HepG2 (cell line): Measurements from ENCODE around the gene CD48. TPM values are rescaled to one million over a fixed set of nuclear protein-coding genes. Genes with fewer than 3 reads are reported as not detected.

ENCODE experiments used
- ATAC-seq: fragments of 200-7000 bp; cut with Tn5 transposase; 3 replicates; pipeline ENCODE4 v1.9.1; 2020; ENCODE audit warnings: mild to moderate bottlenecking, moderate library complexity
- BruUV-seq: library from RNA; stranded (reverse); fragments of 400-500 nt; replicated peaks from 2 replicates; lab custom pipeline; 2021; lab: Mats Ljungman, UMichigan
- CTCF ChIA-PET: fragments of 300-600 bp; formaldehyde crosslinking; extraction: SDS; loops from one replicate; lab custom pipeline; 2021; ENCODE audit warnings: low total read pairs, inconsistent platforms, low intra/inter-chr PET ratio; lab: Yijun Ruan, JAX
- POLR2A ChIA-PET: fragments of 350-600 bp; sonication (Branson Sonifier 250); formaldehyde crosslinking; loops from one replicate; lab custom pipeline; 2020; ENCODE audit warnings: antibody characterized with exemption, inconsistent platforms; lab: Yijun Ruan, JAX
- DNase-seq: peaks from one replicate; pipeline ENCODE4 v3.0.0-alpha.2; 2015; ENCODE audit warnings: low spot score
- FAIRE-seq: peaks from 3 replicates; lab custom pipeline; 2011; peaks lifted over from hg19 to GRCh38; lab: Jason Lieb, UNC
- H2AFZ ChIP-seq: one replicate; pipeline ENCODE4 v1.6.1; 2011; ENCODE audit warnings: low read length, inconsistent platforms
- H3K27ac ChIP-seq: fragments of 300-600 bp; 3 replicates; pipeline ENCODE4 v1.8.0; 2011; ENCODE audit warnings: mixed run types, mild to moderate bottlenecking, mixed read lengths, low read length, inconsistent platforms; ENCODE audit not compliant: insufficient read depth; ENCODE audit errors: extremely low read length
- H3K27me3 ChIP-seq, 2 experiments: fragments of 200-600 bp in 1 of 2; 2 replicates in 1 of 2; 3 replicates in 1 of 2; pipeline versions ENCODE4 v1.6.0 to v1.8.0; 2011; ENCODE audit warnings: low read length in 2 of 2, mild to moderate bottlenecking in 2 of 2, moderate library complexity in 2 of 2, inconsistent platforms in 1 of 2; ENCODE audit not compliant: insufficient read depth in 2 of 2, control insufficient read depth in 1 of 2
- H3K36me3 ChIP-seq, 2 experiments: fragments of 200-600 bp in 1 of 2; replicated peaks in 1 of 2; 2 replicates in 1 of 2; 3 replicates in 1 of 2; pipeline versions ENCODE4 v1.5.1 to v1.8.0; 2011; ENCODE audit warnings: low read length in 2 of 2, inconsistent platforms in 1 of 2; ENCODE audit not compliant: insufficient read depth in 2 of 2, control insufficient read depth in 1 of 2
- H3K4me1 ChIP-seq: 2 replicates; pipeline ENCODE4 v1.5.1; 2012; ENCODE audit warnings: low read length, inconsistent platforms; ENCODE audit not compliant: insufficient read depth
- H3K4me2 ChIP-seq: 2 replicates; pipeline ENCODE4 v1.6.0; 2011; ENCODE audit warnings: low read depth, low read length, inconsistent platforms
- H3K4me3 ChIP-seq, 3 experiments: fragments of 200-600 bp in 1 of 3; sonication (generic), shearing (Covaris generic) in 1 of 3; replicated peaks in 1 of 3; 2 replicates each; pipeline ENCODE4 v1.5.1; 2011 to 2016; ENCODE audit warnings: low read length in 3 of 3, inconsistent platforms in 2 of 3, low read depth in 2 of 3, mild to moderate bottlenecking in 2 of 3, control low read depth in 1 of 3, mixed read lengths in 1 of 3; ENCODE audit not compliant: insufficient read depth in 1 of 3
- H3K79me2 ChIP-seq: one replicate; pipeline ENCODE4 v1.6.1; 2011; ENCODE audit warnings: low read length, inconsistent platforms; ENCODE audit not compliant: insufficient read depth
- H3K9ac ChIP-seq: 2 replicates; pipeline ENCODE4 v1.6.0; 2011; ENCODE audit warnings: mild to moderate bottlenecking, low read depth, low read length, inconsistent platforms; ENCODE audit not compliant: insufficient read depth
- H3K9me3 ChIP-seq: 2 replicates; pipeline ENCODE4 v1.5.1; 2012; ENCODE audit warnings: mild to moderate bottlenecking, low read length
- H4K20me1 ChIP-seq: 2 replicates; pipeline ENCODE4 v1.6.0; 2011; ENCODE audit warnings: inconsistent platforms, mild to moderate bottlenecking, low read length, moderate library complexity; ENCODE audit not compliant: insufficient read depth
- GFI1 ChIP-seq: sonication (generic); formaldehyde crosslinking; IDR thresholded peaks from 2 replicates; pipeline ENCODE4 v1.5.0; 2020; ENCODE audit warnings: missing genetic modification reagents, mild to moderate bottlenecking, borderline replicate concordance
- HMG20A ChIP-seq: IDR thresholded peaks from 2 replicates; pipeline ENCODE4 v1.6.1; 2016; ENCODE audit warnings: borderline replicate concordance
- MAFK ChIP-seq, 2 experiments: IDR thresholded peaks in 1 of 2; conservative IDR thresholded peaks in 1 of 2; 2 replicates each; pipeline ENCODE4 v1.6.1; 2011; ENCODE audit warnings: improper control_type of control experiment in 2 of 2, low read length in 2 of 2
- NR0B2 ChIP-seq: sonication (generic); formaldehyde crosslinking; IDR thresholded peaks from 2 replicates; pipeline ENCODE4 v1.4.0; 2020; ENCODE audit warnings: mild to moderate bottlenecking, missing genetic modification reagents
- NR2C2 ChIP-seq: sonication (generic); formaldehyde crosslinking; IDR thresholded peaks from 2 replicates; pipeline ENCODE4 v1.4.0; 2020; ENCODE audit warnings: missing genetic modification reagents, mild to moderate bottlenecking, moderate library complexity, borderline replicate concordance
- PLRG1 ChIP-seq: fragments of 450-650 bp; conservative IDR thresholded peaks from 2 replicates; pipeline ENCODE4 v1.6.1; 2016
- SNAI1 ChIP-seq: sonication (generic); formaldehyde crosslinking; IDR thresholded peaks from 2 replicates; pipeline ENCODE4 v1.5.0; 2020; ENCODE audit warnings: mild to moderate bottlenecking, missing genetic modification reagents, borderline replicate concordance
- XBP1 ChIP-seq: sonication (generic); formaldehyde crosslinking; IDR thresholded peaks from 2 replicates; pipeline ENCODE4 v1.5.0; 2020; ENCODE audit warnings: missing genetic modification reagents
- ZFP62 ChIP-seq: sonication (generic); formaldehyde crosslinking; IDR thresholded peaks from 2 replicates; pipeline ENCODE4 v1.4.0; 2020; ENCODE audit warnings: missing genetic modification reagents
- ZMYM3 ChIP-seq: sonication (generic); formaldehyde crosslinking; IDR thresholded peaks from 2 replicates; pipeline ENCODE4 v1.5.1; 2020; ENCODE audit warnings: mild to moderate bottlenecking, missing genetic modification reagents
- ZNF12 ChIP-seq: sonication (generic); formaldehyde crosslinking; IDR thresholded peaks from 2 replicates; pipeline ENCODE4 v1.5.0; 2020; ENCODE audit warnings: missing genetic modification reagents
- ZNF503 ChIP-seq: sonication (generic); formaldehyde crosslinking; IDR thresholded peaks from 2 replicates; pipeline ENCODE4 v1.4.0; 2020; ENCODE audit warnings: missing genetic modification reagents
- ZNF558 ChIP-seq: sonication (generic); formaldehyde crosslinking; IDR thresholded peaks from 2 replicates; pipeline ENCODE4 v1.9.0; 2022; ENCODE audit warnings: mild to moderate bottlenecking, missing genetic modification reagents, borderline replicate concordance
- WGBS: methylation state at CpG from one replicate; pipeline ENCODE4 v1.1.6; 2017; ENCODE audit warnings: low lambda C conversion rate; 5-methylcytosine and 5-hydroxymethylcytosine counted together
- in situ Hi-C: cut with HindIII; loops from 2 replicates; pipeline ENCODE4 v1.10.0; 2017; ENCODE audit warnings: low pct_unique_long_range_greater_than_20kb; ENCODE audit not compliant: extremely low pct_ligation_motif_present
- intact Hi-C: fragments of 100-400 bp; cut with micrococcal nuclease; formaldehyde crosslinking; loops from one replicate; pipeline ENCODE4 v1.10.0; 2022; ENCODE audit not compliant: unreplicated experiment
- polyA plus RNA-seq, 8 experiments: library from polyadenylated mRNA; depleted of rRNA in 3 of 8; stranded (reverse) in 7 of 8; unstranded in 1 of 8; fragments of >200 nt; fragmentation: Illumina TruSeq in 4 of 8; extraction: Trizol in 4 of 8; gene quantifications; 2 replicates each; pipeline versions ENCODE4 v1.2.1 to v1.2.3, GENCODE V29; 2011 to 2016; ENCODE audit warnings: low read depth in 4 of 8, missing spikeins in 1 of 8, mixed read lengths in 1 of 8; ENCODE audit not compliant: insufficient read depth in 1 of 8
- total RNA-seq, 5 experiments: library from RNA; depleted of rRNA; stranded (reverse); fragments of >200 nt; fragmentation: Illumina TruSeq; extraction: Trizol; gene quantifications; 2 replicates each; pipeline ENCODE4 v1.2.3, GENCODE V29; 2016; ENCODE audit warnings: low read depth in 1 of 5

CD48 gene
- total and polyA plus RNA-seq, 2 of the 13 experiments (the other 11 are each of a cell fraction or from before 2014, with no cell fraction given) = not detected

- Histone ChIP-seq H3K4me1 (peaks cover 28% of the 10 kb centered on the region), H3K79me2 (no peaks in the 10 kb centered on the region), H3K36me3 (no peaks in the 10 kb centered on the region), H3K9me3 (no peaks in the 10 kb centered on the region), H3K4me3 (no peak overlapping the region), H3K4me2 (no peak overlapping the region), H3K9ac (no peak overlapping the region), H4K20me1 (no peaks in the 10 kb centered on the region), H2AFZ (no peak overlapping the region), H3K27me3 (0 out of 5 replicates have a peak, but pooled peaks cover 0 to 1% of the 10 kb centered on the region in 2 experiments), H3K27ac (no peak overlapping the region)
- POLR2A ChIA-PET = no interaction called here
- intact Hi-C loops (no loop called here), in situ Hi-C loops (no loop called here)
- no peak for DNase-seq
- ATAC-seq = no peak
- no TSS peak for BruUV-seq
- CTCF ChIA-PET = no interaction called here
- 79% methylated on average over 8 of the region's 8 CpGs for WGBS
- TF ChIP-seq NR2C2 (CRISPR knock-in tag) = no peak
- no peak for TF ChIP-seq ZNF503 (CRISPR knock-in tag)
- no peak for TF ChIP-seq NR0B2
- TF ChIP-seq GFI1 = no peak
- TF ChIP-seq XBP1 (CRISPR knock-in tag) = no peak
- TF ChIP-seq HMG20A = no peak
- no peak for TF ChIP-seq SNAI1 (CRISPR knock-in tag)
- TF ChIP-seq PLRG1 = no peak
- no peak for TF ChIP-seq MAFK (conservative IDR thresholded peaks at IDR 0.05 in 1 of 2, IDR thresholded peaks at IDR 0.05 in 1 of 2; ENCODE audit: low read length in 2 of 2)
- TF ChIP-seq ZNF558 (CRISPR knock-in tag) = no peak
- no peak for TF ChIP-seq ZFP62 (CRISPR knock-in tag)
- no peak for TF ChIP-seq ZNF12 (CRISPR knock-in tag)
- TF ChIP-seq ZMYM3 (CRISPR knock-in tag) = no peak
- FAIRE-seq = no peak
Measured at GRCh38 chr1:160637065-160637464, 74.6 kb downstream of the CD48 start.
